ENCODE results near the gene SYF2.
"Not testable (repeated sequence)": the region's sequence is repeated elsewhere in the genome, so short reads cannot be mapped to it uniquely, and the experiment has no call there.

Gene SYF2

DNA sequence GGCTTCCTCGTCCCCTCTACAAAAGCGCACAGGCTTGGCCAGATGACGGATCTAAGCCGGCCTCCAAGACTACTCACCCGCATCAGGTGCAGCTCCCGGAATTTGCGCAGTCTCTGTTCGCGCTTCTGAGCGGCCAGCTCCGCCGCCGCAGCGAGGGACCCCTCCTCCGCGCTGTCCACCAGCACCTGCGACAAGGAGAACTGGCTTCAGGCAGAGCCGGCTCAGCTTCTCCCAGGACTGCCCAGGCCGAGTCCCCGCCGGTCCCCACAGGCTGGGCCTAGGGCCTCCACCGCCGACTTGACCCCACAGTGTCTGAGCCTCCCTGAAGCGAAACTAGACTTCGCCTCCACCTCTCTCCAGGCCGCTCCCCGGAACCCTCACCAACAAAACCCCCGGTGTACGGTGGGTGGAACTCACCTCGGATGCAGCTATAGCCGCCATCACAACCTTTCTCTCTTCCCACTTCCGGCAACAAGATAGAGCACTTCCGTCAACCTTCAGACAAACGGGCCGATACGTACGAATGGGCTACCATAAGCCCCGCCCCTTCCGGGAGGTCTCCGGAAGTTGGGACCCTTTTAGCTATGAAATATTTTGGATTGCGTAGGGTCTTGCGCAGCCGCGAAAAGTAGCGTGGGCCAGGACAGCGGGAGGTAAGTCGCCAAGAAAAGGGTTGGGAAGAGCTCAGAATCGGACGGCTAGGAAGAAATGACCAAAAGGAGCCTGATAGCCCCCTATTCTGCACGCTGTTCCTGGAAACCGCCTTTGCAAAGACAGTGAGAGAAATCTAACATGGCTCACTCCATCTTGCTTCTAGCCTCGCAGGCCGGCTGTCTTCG lies at the start of gene SYF2:
Gene SYF2, minus strand, starts transcription at position 476 of the 839 bp plus-strand sequence. Its CDS starts 35 bp downstream, at position 441.
- DNase-seq, result peak; percentile 77 to 79

DNA sequence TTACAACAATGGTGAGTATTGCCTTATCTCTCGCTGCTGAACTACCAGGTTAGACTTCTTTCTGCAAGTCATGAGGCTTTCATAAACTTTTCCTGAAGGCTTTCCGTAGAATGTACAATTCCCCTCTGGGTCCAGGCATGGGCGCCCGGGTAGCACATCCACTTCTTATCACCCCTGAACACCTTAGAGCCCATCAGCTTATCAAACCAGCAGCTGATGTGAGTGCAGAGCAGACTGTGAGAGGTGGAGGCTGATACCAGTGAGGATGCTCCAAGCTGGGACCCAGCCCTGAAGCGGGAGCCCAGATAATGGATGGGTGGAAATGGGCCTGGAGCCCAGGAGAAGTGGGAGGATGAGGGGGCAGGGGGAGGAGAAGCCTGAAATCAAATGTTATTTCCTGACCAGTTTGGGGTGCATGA lies 47.4 kb upstream of the SYF2 start:
- not testable (repeated sequence) for DNase-seq

DNA sequence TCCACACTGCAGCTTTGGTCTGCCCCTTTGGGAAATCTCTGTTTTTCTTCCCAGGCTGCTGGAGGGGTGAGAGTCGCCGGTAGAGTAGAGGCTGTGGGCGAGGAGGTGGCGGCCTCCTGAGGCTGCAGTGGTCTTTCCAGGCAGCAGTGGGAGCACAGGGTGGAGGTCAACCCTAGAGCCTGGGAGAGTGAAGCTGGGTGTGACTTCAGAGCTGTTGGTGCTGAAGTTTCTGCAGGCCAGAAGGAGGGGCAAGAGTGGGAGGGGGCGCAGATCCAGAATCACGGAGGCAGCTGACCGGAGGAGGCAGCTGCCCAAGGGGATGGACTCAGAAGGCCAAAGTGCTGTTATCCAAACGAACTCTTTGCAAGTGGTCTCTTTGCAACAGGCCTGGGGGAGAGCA lies 46.5 kb upstream of the SYF2 start:
- not testable (repeated sequence) for DNase-seq

- not testable (repeated sequence) for DNase-seq
These were observed 46.1 kb upstream of the SYF2 start for GRCh38 chr1:25278358-25278757.

DNA sequence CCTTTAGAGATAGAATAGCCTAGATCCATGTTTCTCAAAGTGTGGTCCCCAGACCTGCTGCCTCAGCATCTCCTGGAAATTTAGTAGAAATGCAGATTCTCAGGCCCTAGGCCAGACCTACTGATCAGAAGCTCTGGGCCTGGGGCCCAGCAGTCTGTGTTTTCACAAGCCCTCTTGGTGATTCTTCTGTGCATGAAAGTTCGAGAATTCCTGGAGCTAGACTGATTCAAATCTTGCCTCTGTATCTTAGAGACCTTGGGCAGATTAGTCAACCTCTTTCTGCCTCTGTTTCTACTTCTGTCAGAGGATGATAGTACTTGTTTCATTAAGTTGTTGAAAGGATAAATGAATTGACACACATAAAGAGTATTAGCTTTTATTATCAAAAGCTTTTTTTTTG lies 45.0 kb upstream of the SYF2 start:
- DNase-seq, result not testable (repeated sequence)

- not testable (repeated sequence) for DNase-seq
These were observed 43.3 kb upstream of the SYF2 start for GRCh38 chr1:25275648-25276047.

GRCh38 chr1:25272238-25272637 lies 39.9 kb upstream of the SYF2 start, which contains the start of gene RHD:
Gene RHD (plus strand): TSS chr1:25272509. CDS start chr1:25272548, 39 bp downstream.
- DNase-seq, result not testable (repeated sequence)

- not testable (repeated sequence) for DNase-seq
These were observed 36.0 kb upstream of the SYF2 start for GRCh38 chr1:25268143-25268760.

- DNase-seq, result peak; percentile 76
These were observed 35.2 kb upstream of the SYF2 start for GRCh38 chr1:25267288-25268142.

DNA sequence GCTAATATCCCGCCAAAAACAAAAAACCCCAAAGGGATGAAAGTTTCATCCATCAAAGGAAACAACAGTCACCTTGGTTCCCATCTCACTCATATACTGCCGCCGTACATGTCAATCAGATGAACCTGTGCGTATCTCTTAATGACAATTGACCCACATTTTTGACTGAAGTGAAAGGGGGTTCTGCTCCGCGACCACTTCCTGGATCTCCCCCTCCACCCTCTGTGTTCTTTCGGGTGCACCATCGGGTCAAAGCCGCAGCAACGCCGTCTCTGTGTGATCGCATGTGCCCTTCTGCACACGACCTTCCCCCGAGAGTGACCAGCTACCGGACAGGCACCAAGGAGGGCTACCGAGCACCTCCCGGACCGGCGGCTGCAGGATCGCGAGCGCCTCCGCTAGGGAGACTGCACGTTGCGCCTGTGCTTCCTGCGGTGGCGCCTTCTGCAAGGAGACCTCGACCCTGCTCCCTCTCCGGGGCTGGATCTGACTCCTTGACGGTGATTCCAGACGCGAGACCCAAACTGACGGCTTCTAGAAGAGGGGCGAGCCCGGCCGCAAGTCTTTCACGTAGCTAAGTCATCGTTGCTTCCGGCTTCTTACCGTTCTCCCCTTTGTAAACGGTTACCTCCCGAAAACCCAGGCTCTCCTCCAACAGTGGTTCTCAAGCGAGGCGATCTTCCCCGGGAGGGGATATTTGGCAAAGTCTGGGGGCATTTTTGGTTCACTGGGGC lies 34.4 kb upstream of the SYF2 start:
- not testable (repeated sequence) for DNase-seq

DNA sequence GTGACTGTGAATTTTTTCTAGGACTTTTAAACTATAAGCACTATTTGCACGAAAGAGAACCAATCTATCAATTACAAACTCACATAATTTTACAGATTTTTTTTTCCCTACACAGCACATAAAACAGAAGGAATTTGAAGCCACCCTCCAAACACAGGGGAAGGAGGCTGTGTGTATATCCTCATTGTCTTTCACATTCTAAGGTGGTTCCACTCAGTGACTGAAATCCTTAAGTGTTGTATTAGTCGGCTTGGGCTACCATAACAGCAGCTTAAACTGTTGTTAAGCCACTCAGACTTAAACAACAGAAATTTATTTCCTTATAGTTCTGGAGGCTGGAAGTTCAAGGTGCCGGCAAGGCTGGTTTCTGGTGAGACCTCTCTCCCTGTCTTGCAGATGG lies 28.0 kb upstream of the SYF2 start:
- DNase-seq, result not testable (repeated sequence)

- DNase-seq, result not testable (repeated sequence)
These were observed 27.5 kb upstream of the SYF2 start for GRCh38 chr1:25259813-25260212.

DNA sequence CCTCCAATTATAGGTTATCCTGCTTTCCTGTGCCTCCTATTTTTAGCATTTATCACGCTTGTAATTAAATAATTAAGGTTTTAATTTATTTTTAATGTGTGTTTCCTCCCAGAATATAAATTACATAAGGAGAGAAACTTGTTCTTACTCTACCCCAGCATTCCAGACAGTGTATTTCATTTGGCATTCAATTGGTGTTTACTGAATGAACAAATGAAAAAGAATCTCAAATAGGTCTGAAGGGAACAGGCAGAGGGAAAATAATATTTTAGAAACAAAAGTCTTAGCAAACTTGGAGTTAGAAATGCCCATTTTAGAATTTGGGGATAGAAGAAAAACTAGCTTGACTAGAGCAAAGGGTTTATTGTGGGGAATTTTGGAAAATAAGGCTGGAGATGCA lies 24.9 kb upstream of the SYF2 start:
- DNase-seq, result no peak

GRCh38 chr1:25256578-25256965 lies 24.3 kb upstream of the SYF2 start:
- no peak for DNase-seq

DNA sequence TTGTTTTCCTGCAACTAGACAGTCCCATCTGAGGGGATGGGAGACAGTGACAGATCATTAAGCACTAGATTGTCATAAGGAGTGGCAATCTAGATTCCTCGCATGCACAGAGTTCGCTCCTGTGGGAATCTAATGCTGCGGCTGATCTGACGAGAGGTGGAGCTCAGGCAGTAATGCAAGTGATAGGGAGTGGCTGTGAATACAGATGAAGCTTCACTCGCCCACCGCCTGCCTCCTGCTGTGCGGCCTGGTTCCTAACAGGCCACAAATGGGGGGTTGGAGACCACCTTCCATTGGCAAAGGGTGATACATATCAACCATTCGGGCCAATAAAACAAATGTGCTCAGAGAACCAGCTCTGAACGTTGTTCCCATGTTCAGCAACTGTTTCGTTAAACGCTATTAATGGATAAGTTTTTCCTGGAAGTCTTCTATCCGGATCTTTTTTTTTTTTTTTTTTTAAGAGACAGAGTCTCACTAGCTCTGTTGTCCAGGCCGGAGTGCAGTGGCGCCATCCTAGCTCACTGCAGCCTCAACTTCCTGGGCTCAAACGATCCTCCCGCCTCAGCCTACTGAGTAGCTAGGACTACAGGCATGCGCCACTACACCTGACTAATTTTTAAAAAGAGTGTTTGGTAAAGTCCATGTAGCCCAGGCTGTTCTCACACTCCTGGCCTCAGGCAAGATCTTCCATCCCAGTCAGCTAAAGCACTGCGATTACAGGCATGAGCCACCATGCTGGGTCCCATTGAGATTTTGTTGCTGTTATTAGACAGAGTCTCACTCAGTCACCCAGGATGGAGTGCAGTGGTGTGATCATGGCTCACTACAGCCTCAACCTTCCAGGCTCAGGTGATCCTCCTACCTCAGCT lies 23.6 kb upstream of the SYF2 start:
- DNase-seq, result no peak

DNA sequence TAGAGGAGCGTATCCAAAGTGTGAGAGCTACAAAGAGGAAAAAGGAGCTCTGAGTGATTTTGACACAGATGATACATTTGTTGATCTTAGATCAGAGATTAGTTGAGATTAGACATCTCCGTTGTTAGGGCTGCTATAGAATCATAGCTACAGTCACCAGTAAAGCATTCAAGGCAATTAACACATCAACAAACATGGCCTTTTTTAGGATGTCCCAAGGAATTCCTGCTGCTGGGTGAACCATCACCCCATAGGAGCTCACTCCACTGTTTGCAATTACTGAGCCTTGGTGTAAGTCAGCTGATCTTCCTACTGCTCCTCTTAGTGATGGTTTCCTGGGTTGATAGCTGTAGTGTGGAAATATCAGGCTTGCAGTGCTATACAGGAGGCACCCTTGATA lies 21.6 kb upstream of the SYF2 start:
- no peak for DNase-seq

DNA sequence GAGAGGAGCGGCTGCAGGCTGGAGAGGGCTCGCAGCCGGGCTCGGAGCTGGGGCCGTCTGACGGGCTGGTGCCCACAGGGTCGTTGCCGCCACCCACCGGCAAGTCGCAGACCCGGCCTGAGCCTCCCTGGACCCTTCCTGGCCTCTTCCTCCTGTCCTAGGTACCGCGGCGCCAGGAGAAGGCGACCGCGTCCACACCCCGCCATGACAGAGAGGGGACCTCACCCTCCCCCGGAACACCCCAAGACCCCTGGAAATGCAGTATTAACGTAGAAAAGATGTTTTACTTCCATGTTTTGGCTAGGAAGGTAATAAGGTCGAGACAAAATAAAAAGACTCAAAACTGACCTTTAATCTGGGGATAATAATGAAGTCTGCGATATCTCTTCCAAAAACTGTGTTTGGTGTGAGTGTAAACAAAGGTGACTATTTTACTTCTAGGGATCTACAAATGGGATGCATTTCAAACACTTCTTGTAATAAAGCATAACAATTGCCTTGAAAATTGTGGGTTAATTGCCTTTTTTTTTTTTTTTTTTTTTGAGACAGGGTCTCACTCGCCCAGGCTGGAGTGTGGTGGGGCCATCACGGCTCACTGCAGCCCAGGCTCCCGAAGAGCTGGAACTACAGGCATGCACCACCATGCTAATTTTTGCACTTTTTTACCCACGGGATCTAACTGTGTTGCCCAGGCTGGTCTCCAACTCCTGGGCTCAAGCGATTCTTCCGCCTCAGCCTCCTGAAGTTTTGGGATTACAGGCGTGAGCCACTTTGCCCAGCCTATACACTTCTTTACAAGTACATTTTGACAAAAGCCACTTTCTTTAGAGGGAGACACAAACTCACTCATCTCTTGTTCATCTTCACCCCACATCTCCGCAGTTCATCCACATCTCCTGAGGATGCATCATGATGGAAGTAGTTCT lies 15.8 kb upstream of the SYF2 start:
- DNase-seq, result no peak

- DNase-seq, result peak; percentile 100
These were observed 14.9 kb upstream of the SYF2 start, which contains the start of gene RSRP1 for GRCh38 chr1:25247024-25247828. Gene RSRP1 (minus strand): TSS chr1:25247454. CDS start chr1:25246963, 491 bp downstream.

DNA sequence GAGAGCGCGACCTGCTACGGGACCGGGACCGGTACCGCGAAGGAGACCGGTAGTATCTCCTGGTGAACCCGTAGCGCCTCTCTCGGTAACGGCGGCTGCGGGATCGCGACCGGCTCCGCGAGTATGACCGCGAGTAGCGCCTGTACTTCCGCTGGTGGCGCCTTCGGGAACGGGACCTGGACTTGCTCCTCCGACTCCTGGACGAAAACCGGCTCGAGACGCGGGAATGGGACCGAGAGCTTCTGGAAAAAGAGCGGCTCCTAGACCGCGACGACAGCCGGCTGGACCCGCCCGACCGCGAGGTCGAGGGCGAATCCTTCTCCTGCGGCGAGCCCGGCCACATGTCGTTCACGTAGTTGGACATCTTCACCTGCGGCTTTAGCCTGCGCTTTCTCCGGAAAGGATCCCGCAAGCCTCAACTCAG lies 14.3 kb upstream of the SYF2 start:
- DNase-seq, result peak in 1 of 2 experiments; percentile 19
